ENCODE measurements around the gene COL13A1.

Gene COL13A1

GRCh38 chr10:69974551-69975155 lies 172.9 kb downstream of the COL13A1 start:
- DNase-seq, result no peak

- no peak for DNase-seq
Measured at GRCh38 chr10:69976795-69977546, 175.3 kb downstream of the COL13A1 start.

- no peak for DNase-seq
Measured at GRCh38 chr10:69979174-69979573, 177.5 kb downstream of the COL13A1 start.

GRCh38 chr10:69980672-69981071 lies 179.0 kb downstream of the COL13A1 start:
- DNase-seq, result no peak

- no peak for DNase-seq
Measured at GRCh38 chr10:69988094-69988493, 186.4 kb downstream of the COL13A1 start.

GRCh38 chr10:69991151-69991550 lies 189.4 kb downstream of the COL13A1 start:
- no peak for DNase-seq

GRCh38 chr10:69994262-69994661 lies 192.6 kb downstream of the COL13A1 start:
- no peak for DNase-seq

GRCh38 chr10:69996611-69997010 lies 194.9 kb downstream of the COL13A1 start:
- no peak for DNase-seq

- no peak for DNase-seq
Measured at GRCh38 chr10:70000262-70000661, 198.6 kb downstream of the COL13A1 start.

- DNase-seq, result no peak
Measured at GRCh38 chr10:70007116-70007820, 205.6 kb downstream of the COL13A1 start.
